Activated CD4-positive, alpha-beta T cell treated with anti-CD3 and anti-CD28 coated beads, Interleukin-10, Interleukin-2, amounts not matched to agents 100 ng/mL and 50 ng/mL, durations not matched to agents 16 hours and 8 hours (primary cell): ENCODE data around the gene MAPK1.
"Not testable (repeated sequence)": the region's sequence is repeated elsewhere in the genome, so short reads cannot be mapped to it uniquely, and the experiment has no call there.

Source experiments
- DNase-seq: peaks from one replicate; pipeline ENCODE4 v3.0.0-alpha.2; 2020

The MAPK1 gene

DNA sequence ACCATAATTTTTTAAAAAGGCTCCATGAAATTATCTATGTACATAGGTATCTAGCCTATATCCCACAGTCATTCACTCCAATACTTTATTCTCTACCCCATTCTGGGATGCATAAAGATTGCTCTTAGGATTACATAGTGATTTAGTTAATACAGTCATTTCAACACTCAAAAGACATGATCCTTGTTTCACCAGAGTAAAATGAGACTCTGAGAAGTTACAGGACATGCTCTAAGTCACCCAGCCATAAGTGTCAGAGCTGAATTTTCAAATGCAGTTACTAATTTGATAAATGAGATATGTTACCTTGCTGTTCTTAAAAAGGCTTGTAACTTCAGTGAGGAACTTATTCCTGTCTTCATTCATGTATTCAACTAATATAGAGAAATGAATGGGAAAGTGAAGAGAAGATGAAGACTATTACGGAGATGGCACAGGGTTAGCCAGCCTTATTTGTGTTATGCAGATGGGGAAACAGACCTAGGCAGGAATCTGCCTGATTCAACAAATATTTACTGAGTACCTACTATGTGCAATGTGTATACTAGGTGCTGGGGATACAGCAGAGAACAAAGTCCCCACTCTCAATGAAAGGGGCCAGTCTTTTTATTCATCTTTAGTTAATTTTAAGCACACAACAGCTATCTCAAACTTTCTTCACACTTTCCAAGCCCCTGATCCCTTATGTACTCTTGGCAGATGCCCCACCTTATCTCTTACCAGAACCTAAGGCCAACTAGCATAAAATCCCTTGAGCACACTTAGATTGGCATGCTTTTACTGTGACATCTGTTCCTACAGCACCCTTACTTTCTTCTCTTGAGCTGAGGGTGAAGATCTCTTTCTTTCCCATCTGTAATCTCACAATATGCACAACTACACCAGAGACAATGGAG lies 21.6 kb downstream of the MAPK1 start:
- DNase-seq, result no peak

GRCh38 chr22:21842946-21843345 lies 24.5 kb downstream of the MAPK1 start:
- no peak for DNase-seq

DNA sequence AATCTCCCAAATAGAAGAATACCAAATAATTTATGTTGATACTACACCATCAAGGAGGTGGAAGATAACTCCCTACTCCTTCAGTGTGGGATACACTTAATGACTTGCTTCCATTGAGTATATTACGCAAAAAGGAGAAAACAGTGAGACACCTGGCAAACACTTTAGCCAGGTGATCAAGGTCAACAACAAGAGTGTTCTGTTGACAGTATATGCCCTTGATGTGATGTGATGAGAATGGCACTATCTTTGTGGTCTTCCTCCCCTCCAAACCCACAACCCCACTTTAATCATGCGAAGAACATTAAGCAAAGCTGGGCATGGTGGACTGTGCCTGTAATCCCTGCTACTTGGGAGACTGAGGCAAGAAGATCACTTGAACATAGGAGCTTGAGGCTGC lies 26.0 kb downstream of the MAPK1 start:
- no peak for DNase-seq

GRCh38 chr22:21840236-21840823 lies 27.1 kb downstream of the MAPK1 start:
- DNase-seq, result no peak

GRCh38 chr22:21839765-21840140 lies 27.7 kb downstream of the MAPK1 start:
- no peak for DNase-seq

DNA sequence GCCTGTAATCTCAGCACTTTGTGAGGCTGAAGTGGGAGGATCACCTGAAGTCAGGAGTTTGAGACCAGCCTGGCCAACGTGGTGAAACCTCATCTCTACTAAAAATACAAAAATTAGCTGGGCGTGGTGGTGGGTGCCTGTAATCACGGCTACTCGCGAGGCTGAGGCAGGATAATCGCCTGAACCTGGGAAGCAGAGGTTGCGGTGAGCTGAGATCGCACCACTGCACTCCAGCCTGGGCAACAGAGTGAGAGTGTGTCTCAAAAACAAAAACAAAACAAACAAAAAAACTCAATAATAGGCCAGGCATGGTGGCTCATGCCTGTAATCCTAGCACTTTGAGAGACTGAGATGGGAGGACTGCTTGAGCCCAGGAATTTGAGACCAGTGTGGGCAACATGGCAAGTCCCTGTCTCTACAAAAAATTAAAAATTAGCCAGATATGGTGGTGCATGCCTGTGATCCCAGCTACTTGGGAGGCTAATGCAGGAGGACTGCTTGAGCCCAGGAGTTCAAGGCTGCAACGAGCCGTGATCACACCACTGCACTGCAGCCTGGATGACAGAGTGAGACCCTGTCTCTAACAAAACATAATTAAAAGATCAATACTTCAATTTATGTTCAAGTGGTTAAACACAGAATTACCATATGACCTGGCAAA lies 28.2 kb downstream of the MAPK1 start:
- not testable (repeated sequence) for DNase-seq

DNA sequence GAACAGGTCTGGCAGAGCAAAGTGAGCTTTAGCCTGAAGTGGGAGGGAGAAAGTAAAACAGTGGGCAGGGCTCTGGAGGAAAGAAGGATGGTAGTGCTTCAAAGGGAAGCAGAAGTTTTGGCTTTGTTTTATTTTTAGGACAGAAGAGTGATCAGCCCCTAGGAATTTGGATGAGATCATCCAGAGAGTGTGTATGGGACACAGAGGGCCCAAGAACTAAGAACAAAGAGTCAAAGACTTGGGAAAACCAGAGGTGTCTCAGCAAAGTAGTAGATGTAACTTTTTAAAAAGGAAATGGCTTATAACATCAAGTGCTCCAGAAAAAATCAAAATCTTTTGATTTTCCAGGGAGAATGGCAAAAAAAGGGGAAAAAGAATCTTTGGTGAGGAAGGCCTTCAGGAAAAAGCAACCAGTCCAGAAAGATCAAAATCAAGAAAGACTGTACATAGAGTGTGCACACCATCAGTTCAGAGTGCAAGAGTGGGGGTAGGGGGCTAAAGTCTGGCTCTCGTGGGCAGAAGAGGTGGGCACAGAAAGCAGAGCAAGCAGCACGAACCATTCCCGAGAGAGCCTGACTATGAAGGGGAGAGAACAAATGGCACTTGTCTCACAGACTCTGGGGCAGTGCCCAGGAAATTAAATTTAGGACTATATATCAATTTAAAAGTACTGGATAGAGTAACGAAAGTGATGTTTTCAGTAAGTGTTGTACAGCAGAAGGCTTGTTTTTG lies 30.0 kb downstream of the MAPK1 start:
- no peak for DNase-seq

DNA sequence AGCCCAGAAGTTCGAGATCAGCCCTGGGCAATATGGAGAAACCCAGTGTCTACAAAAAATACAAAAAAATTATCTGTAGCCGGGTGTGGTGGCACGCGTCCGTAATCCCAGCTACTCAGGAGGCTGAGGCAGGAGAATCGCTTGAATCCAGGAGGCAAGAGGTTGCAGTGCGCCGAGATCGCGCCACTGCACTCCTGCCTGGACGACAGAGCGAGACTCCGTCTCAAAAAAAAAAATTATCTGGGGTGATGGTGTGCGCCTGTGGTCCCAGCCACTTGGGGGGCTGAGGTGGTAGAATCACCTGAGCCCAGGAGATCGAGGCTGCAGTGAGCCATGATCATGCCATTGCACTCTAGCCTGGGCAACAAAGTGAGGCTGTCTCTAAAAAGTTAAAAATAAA lies 31.0 kb downstream of the MAPK1 start:
- not testable (repeated sequence) for DNase-seq

- DNase-seq, result no peak
Observed at GRCh38 chr22:21835378-21835777, 32.1 kb downstream of the MAPK1 start.

DNA sequence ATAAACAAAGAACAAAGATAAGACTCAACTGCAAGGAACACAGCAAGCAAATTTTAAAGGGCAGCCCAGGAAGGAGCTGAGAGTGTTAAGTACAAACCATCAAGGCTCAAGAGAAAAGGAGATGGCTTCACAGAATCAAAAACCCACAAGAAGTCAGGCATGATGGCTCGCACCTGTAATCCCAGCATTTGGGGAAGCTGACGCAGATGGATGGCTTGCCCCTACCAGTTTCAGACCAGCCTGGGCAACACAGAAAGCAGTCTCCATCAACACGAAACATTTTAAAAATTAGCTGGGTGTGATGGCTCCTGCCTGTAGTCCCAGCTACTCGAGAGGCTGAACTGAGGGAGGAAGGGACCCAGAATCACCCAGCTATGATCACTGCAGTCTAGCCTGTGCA lies 32.6 kb downstream of the MAPK1 start:
- no peak for DNase-seq

GRCh38 chr22:21832291-21833290 lies 34.9 kb downstream of the MAPK1 start:
- no peak for DNase-seq

DNA sequence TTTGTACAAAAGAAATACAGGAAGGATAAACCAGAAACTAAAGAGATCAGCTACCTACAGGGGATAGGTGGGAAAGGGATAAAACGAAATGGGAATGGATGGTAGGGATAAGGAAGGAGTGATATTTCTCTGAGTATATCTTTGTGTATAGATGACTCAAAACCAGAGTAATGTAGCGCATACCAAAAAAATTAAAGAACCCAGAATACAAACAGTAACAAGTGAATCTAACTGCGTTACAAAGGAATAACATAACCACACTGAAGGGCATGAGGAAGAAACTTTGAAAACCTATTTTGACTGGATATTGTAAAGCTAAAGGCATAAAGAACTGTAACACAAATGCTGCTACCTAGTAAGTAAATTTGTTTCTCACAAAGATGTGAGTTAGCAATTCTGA lies 37.9 kb downstream of the MAPK1 start:
- DNase-seq, result no peak

- no peak for DNase-seq
Observed at GRCh38 chr22:21828268-21828638, 39.2 kb downstream of the MAPK1 start.

- no peak for DNase-seq
Observed at GRCh38 chr22:21827628-21828267, 39.7 kb downstream of the MAPK1 start.

- no peak for DNase-seq
Observed at GRCh38 chr22:21826204-21826603, 41.2 kb downstream of the MAPK1 start.

- not testable (repeated sequence) for DNase-seq
Observed at GRCh38 chr22:21824962-21825361, 42.5 kb downstream of the MAPK1 start.

GRCh38 chr22:21824445-21824912 lies 43.0 kb downstream of the MAPK1 start:
- no peak for DNase-seq

DNA sequence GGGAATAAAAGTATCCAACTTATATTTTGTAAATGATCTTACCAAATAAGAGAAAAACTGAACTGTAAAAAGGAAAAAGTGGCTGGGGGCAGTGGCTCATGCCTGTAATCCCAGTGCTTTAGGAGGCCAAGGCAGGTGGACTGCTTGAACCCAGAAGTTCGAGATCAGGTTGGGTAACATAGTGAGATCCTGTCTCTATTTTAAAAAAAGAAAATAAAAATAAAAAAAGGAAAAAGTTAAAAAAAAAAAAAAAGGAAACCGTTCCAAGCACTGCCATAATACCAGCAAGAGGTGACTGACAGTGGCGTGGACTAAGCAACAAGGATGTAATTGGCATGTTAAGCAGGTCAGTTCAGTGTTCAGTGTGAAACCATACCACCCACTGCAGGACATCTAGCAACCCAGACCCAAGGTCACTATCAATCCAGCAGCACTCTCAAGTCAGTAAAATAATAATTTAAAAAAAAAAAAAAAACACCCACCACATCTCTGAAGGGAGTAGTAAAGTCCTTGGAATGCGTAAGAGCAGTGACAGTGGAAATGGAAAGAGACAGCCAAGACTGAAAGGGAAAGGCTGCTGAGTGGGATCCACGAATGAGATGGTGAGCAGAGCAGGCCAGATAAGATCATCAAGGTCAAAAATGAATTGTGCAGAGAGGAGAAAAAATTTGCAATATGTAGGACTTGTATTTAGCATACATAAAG lies 43.6 kb downstream of the MAPK1 start:
- no peak for DNase-seq

GRCh38 chr22:21819183-21819770 lies 48.2 kb downstream of the MAPK1 start:
- no peak for DNase-seq

DNA sequence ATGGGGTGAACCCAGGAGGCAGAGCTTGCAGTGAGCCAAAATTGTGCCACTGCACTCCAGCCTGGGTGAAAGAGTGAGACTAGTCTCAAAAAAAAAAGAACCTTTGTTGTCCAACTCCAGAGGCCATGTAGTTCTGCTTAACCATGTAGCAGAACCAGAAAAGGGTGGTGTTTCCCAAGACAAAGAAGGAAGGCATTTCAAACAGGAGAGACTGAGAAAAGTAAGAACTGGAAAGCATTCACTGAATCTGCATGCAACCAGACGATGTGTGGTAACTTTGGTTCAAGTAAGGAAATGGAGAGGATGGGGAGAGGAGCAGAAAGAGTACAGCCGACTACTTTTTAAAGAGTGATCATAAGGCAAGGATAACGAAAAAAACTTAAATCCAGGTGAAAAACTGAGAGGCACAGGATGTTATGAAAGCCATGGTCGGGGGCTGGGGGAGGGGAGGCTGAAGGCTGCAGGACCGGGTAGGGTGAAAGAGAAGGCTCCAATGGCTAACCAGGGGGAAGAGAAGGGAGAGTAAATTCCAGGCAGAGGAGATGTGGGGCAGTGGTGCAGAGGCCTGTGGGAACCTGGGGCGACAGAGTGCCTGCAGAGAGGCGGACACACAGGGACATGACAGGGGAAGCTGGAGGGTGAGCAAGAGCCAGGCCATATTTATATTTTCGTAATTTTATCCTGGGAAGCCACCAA lies 48.8 kb downstream of the MAPK1 start:
- DNase-seq, result no peak
